ENCODE measurements around the gene GALNT16.

DNA sequence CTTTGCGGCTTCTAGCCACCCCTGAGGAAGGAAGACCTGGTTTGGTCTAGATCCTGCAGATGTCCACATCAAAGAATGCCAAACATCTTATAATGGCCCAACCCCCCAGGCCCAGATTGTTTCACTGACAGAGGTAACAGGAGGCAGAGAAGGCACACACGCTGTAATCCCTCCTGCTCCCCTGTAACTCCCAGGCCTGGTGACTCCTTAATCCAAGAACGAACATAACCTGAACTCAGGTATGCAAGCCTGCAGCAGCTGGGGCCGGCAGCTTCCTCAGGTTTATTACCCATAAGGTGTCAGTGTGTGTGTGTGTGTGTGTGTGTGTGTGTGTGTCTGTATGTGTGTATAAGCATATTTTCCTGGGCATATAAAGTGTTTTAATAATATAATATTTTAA, 85.4 kb downstream of the GALNT16 start:
- TF ChIP-seq CTCF (conservative IDR thresholded peaks at IDR 0.05 in 1 of 2, IDR thresholded peaks at IDR 0.05 in 1 of 2; ENCODE audit: low read depth in 1 of 2, low read length in 2 of 2) (no peak), EZH2 (IDR thresholded peaks at IDR 0.05; ENCODE audit: low read length, missing control alignments) (no peak)
